OCI-LY7 (cell line): ENCODE results near the gene PIGM. TPM values are rescaled to one million over a fixed set of nuclear protein-coding genes. Genes with fewer than 3 reads are reported as not detected.

Experiments
- BruUV-seq: library from RNA; stranded (reverse); fragments of 400-500 nt; replicated peaks from 2 replicates; lab custom pipeline; 2021; lab: Mats Ljungman, UMichigan
- CTCF ChIA-PET: fragments of 300-600 bp; sonication (Branson Sonifier 250); formaldehyde crosslinking; loops from one replicate; lab custom pipeline; 2022; ENCODE audit warnings: antibody characterized with exemption; ENCODE audit not compliant: unreplicated experiment; lab: Charles Lee
- POLR2A ChIA-PET: fragments of 300-600 bp; sonication (Branson Sonifier 250); formaldehyde crosslinking; loops from one replicate; lab custom pipeline; 2022; ENCODE audit warnings: antibody characterized with exemption; lab: Charles Lee
- DNase-seq: peaks from one replicate; pipeline ENCODE4 v3.0.0-alpha.2; 2015; ENCODE audit warnings: low spot score
- H2AFZ ChIP-seq: fragments of 200-600 bp; sonication (generic), shearing (Covaris generic); 2 replicates; pipeline ENCODE4 v1.6.1; 2014; ENCODE audit warnings: mild to moderate bottlenecking, antibody characterized with exemption, low read length, moderate library complexity
- H3K27ac ChIP-seq: fragments of 200-600 bp; sonication (generic); 2 replicates; pipeline ENCODE4 v1.5.1; 2014; ENCODE audit warnings: mixed run types, low read depth, mild to moderate bottlenecking, moderate library complexity, low read length, inconsistent platforms; ENCODE audit not compliant: poor library complexity, severe bottlenecking
- H3K36me3 ChIP-seq: fragments of 200-600 bp; sonication (generic); 2 replicates; pipeline ENCODE4 v1.6.1; 2014; ENCODE audit warnings: mild to moderate bottlenecking, antibody characterized with exemption, low read length, moderate library complexity, mixed read lengths; ENCODE audit not compliant: insufficient read depth
- H3K4me1 ChIP-seq: fragments of 200-600 bp; sonication (generic); 2 replicates; pipeline ENCODE4 v1.5.1; 2014; ENCODE audit warnings: mild to moderate bottlenecking, low read length; ENCODE audit not compliant: insufficient read depth, poor library complexity, severe bottlenecking
- H3K4me2 ChIP-seq: fragments of 200-600 bp; sonication (generic); 2 replicates; pipeline ENCODE4 v1.6.1; 2014; ENCODE audit warnings: mild to moderate bottlenecking, low read length
- H3K4me3 ChIP-seq: fragments of 200-600 bp; sonication (generic); 2 replicates; pipeline ENCODE4 v1.5.1; 2014; ENCODE audit warnings: mild to moderate bottlenecking, low read depth, low read length; ENCODE audit not compliant: poor library complexity, severe bottlenecking
- H3K79me2 ChIP-seq: fragments of 200-600 bp; sonication (generic); 2 replicates; pipeline ENCODE4 v1.6.1; 2016; ENCODE audit warnings: low read depth, mild to moderate bottlenecking, low read length, moderate library complexity, mixed read lengths; ENCODE audit not compliant: insufficient read depth
- H3K9me2 ChIP-seq: fragments of 200-600 bp; sonication (generic); 2 replicates; pipeline ENCODE4 v1.6.1; 2016; ENCODE audit warnings: mild to moderate bottlenecking, low read length, mixed read lengths; ENCODE audit not compliant: insufficient read depth
- H3K9me3 ChIP-seq: fragments of 200-600 bp; sonication (generic); 2 replicates; pipeline ENCODE4 v1.6.1; 2014; ENCODE audit warnings: mild to moderate bottlenecking, mixed run types, low read length, mixed read lengths
- H4K20me1 ChIP-seq: fragments of 200-600 bp; sonication (generic); 2 replicates; pipeline ENCODE4 v1.6.1; 2014; ENCODE audit warnings: mild to moderate bottlenecking, antibody characterized with exemption, low read length, moderate library complexity, mixed read lengths; ENCODE audit not compliant: insufficient read depth
- EZH2phosphoT487 ChIP-seq: fragments of 200-600 bp; sonication (generic); IDR thresholded peaks from 2 replicates; pipeline ENCODE4 v1.6.1; 2018; ENCODE audit warnings: low read depth, borderline replicate concordance, mild to moderate bottlenecking, mixed run types, antibody characterized with exemption, low read length, moderate library complexity, mixed read lengths
- intact Hi-C: fragments of 100-400 bp; cut with micrococcal nuclease; formaldehyde crosslinking; loops from one replicate; pipeline ENCODE4 v1.10.0; 2022; ENCODE audit not compliant: unreplicated experiment
- total RNA-seq, 2 experiments: library from RNA; depleted of rRNA in 1 of 2; stranded (reverse); fragments of >200 nt in 1 of 2; shearing (Covaris generic) in 1 of 2; gene quantifications; 2 replicates each; pipeline ENCODE4 v1.2.3, GENCODE V29; 2014 to 2022
- TF ChIP-seq, protein P1 (sequence below): fragments of 200-600 bp; sonication (generic); conservative IDR thresholded peaks from 2 replicates; pipeline ENCODE4 v1.5.1; 2014; ENCODE audit warnings: mild to moderate bottlenecking, antibody characterized with exemption, low read length, moderate library complexity, mixed read lengths

The PIGM gene
- total RNA-seq, 2 experiments from 2014 or later = 4.2 to 5.1 TPM

GRCh38 chr1:160069460-160070231 lies 37.9 kb upstream of the PIGM start, which contains the start of gene KCNJ10:
TSS of gene KCNJ10 (minus strand) at chr1:160070160. CDS start at chr1:160042532, 27,628 bp downstream.
- peak within 1 kb of the TSS; percentile 82 for H3K4me2 ChIP-seq
- CTCF ChIA-PET = interaction anchor here (0.7 to 1.0 kb wide), 2 partner anchors 9 to 22 kb away, joined by 3 to 6 read pairs; no protein-coding TSS in a partner anchor
- peaks cover 17% of the 10 kb centered on the region for H3K4me1 ChIP-seq
- no peaks in the 10 kb centered on the region for H3K36me3 ChIP-seq
- H2AFZ ChIP-seq = peak within 1 kb of the TSS; percentile 84
- no peaks in the 10 kb centered on the region for H3K79me2 ChIP-seq
- intact Hi-C loops = no loop called here
- no TSS peak for BruUV-seq
- H3K27ac ChIP-seq = no peak within 1 kb of the TSS
- peak within 1 kb of the TSS; percentile 70 for H3K4me3 ChIP-seq
- TF ChIP-seq, protein P1, sequence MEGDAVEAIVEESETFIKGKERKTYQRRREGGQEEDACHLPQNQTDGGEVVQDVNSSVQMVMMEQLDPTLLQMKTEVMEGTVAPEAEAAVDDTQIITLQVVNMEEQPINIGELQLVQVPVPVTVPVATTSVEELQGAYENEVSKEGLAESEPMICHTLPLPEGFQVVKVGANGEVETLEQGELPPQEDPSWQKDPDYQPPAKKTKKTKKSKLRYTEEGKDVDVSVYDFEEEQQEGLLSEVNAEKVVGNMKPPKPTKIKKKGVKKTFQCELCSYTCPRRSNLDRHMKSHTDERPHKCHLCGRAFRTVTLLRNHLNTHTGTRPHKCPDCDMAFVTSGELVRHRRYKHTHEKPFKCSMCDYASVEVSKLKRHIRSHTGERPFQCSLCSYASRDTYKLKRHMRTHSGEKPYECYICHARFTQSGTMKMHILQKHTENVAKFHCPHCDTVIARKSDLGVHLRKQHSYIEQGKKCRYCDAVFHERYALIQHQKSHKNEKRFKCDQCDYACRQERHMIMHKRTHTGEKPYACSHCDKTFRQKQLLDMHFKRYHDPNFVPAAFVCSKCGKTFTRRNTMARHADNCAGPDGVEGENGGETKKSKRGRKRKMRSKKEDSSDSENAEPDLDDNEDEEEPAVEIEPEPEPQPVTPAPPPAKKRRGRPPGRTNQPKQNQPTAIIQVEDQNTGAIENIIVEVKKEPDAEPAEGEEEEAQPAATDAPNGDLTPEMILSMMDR = no peak
- TF ChIP-seq EZH2phosphoT487 = no peak
- no peaks in the 10 kb centered on the region for H4K20me1 ChIP-seq
- H3K9me2 ChIP-seq = no peaks in the 10 kb centered on the region
- POLR2A ChIA-PET = interaction anchor here (0.6 kb wide), 2 partner anchors 95 to 194 kb away, joined by 7 read pairs; no protein-coding TSS in a partner anchor
- H3K9me3 ChIP-seq = no peaks in the 10 kb centered on the region
- DNase-seq = no peak

GRCh38 chr1:160068225-160068624 lies 36.4 kb upstream of the PIGM start:
- Histone ChIP-seq H4K20me1 (no peaks in the 10 kb centered on the region), H3K79me2 (no peaks in the 10 kb centered on the region), H3K4me2 (no peak overlapping the region), H3K4me1 (peaks cover 17% of the 10 kb centered on the region), H3K9me2 (no peaks in the 10 kb centered on the region), H2AFZ (no peak overlapping the region), H3K36me3 (no peaks in the 10 kb centered on the region), H3K27ac (no peak overlapping the region), H3K4me3 (no peak overlapping the region), H3K9me3 (no peaks in the 10 kb centered on the region)
- ChIA-PET POLR2A (no interaction called here), CTCF (interaction anchor here (1.4 kb wide), 1 partner anchor 13 kb away, joined by 6 read pairs; the partner anchor contains the start of gene KCNJ9)
- no peak for DNase-seq
- intact Hi-C loops = no loop called here
- no TSS peak for BruUV-seq
- TF ChIP-seq, protein P1 = no peak
- no peak for TF ChIP-seq EZH2phosphoT487
